C4-2B (cell line): Measurements from ENCODE around the gene PAM16.
A peak's percentile ranks its signal among the peaks of the same experiment; 100 is the strongest.

Source experiments
- H3K27ac ChIP-seq: fragments of 450-650 bp; 2 replicates; pipeline ENCODE4 v1.5.1; 2017
- ZFX ChIP-seq: fragments of 450-650 bp; IDR thresholded peaks from 2 replicates; pipeline ENCODE4 v1.6.1; 2017
- TF ChIP-seq, protein P1 (sequence below): fragments of 450-650 bp; conservative IDR thresholded peaks from 2 replicates; pipeline ENCODE4 v1.5.1; 2017; ENCODE audit warnings: mild to moderate bottlenecking

Gene PAM16

DNA sequence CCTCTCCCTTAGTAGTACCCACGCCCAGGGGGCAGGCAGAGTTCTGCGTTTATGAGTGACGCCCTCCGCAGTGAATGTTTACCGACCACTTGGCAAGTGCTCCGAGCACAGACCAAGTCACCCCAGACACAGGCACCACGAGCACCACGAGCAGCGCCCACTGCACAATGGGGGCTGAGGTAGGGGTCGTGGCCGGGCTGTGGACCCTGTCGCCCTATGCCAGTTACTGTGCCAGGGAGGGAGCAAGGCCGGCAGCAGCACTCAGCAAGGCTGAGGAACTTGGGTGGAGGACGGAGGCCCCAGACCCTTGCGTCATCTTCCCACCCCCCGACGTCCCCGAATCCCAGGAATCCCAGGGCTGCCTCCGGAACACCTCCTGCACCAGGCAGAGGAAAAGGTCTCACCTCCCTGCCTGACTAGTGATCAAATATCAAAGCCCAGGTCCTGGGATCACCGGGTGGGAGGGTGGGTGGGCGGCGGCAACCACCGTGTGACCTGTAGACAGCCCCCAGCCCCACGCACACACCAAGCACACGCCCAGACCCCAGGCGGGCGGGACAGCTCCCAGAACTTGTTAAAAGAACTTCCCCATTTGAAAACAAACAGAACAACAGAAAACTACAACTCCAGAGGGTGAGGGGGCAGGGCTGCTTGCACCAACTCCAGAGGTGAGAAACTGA, 25.9 kb upstream of the PAM16 start:
- peak overlapping the region; percentile 85 for H3K27ac ChIP-seq
- no peak for TF ChIP-seq ZFX

DNA sequence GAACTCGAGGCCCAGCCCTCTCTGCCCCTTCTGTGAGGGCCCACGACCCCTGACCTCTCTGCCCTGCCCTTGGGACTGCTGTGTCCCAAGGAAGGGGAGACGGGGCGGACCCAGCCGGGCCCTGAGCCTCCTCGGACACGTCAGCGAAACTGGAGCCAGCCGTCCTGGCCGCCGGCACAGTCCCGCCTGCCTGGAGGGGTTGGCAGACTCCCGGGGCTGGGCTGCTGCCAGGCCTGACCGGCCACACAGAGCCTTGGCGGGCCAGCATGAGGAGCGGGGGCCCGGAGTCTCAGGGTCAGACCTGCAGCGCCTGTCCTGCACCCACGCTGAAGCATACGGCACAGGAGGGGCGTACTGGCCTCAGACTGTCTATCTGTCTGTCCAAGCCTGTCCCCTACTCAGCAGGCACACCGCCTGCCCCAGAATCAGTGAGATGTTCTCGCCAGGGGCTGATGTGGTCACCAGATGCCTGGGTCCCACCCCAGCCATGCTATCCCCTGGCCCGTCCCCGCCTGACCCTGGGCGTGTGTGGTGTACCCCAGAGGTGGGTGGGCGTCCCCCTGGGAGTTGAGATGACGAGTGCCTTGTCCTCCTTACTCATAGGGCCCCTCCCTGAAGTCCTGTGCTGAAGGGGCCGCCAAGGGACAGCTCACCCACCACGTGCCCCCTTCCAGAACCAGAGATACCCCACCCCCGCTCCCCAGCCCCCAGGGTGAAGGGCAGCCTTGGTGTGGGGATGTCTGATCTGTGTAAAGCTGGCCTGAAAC, 25.2 kb upstream of the PAM16 start:
- peak overlapping the region; percentile 85 for H3K27ac ChIP-seq
- TF ChIP-seq, protein P1, sequence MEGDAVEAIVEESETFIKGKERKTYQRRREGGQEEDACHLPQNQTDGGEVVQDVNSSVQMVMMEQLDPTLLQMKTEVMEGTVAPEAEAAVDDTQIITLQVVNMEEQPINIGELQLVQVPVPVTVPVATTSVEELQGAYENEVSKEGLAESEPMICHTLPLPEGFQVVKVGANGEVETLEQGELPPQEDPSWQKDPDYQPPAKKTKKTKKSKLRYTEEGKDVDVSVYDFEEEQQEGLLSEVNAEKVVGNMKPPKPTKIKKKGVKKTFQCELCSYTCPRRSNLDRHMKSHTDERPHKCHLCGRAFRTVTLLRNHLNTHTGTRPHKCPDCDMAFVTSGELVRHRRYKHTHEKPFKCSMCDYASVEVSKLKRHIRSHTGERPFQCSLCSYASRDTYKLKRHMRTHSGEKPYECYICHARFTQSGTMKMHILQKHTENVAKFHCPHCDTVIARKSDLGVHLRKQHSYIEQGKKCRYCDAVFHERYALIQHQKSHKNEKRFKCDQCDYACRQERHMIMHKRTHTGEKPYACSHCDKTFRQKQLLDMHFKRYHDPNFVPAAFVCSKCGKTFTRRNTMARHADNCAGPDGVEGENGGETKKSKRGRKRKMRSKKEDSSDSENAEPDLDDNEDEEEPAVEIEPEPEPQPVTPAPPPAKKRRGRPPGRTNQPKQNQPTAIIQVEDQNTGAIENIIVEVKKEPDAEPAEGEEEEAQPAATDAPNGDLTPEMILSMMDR = no peak
- no peak for TF ChIP-seq ZFX

DNA sequence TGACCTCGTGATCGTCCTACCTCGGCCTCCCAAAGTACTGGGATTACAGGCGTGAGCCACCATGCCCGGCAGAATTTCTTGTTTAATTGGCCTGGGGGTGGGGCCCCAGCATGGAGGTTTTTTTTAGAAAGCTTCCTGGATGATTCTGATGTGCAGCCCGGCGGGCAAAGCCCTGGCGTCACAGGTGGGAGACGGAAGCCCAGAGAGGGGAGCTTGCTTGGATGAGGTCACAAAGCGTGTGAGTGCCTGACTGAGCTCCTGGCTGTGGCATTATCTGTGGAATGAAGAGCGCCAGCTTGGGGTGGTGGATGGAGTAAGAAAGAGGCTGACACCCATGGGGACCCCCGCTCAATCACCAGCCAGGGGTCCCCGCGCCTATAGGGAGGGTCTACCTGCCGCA, 24.6 kb upstream of the PAM16 start:
- TF ChIP-seq, protein P1 = no peak
- TF ChIP-seq ZFX = no peak
- H3K27ac ChIP-seq = peak overlapping the region; percentile 85

DNA sequence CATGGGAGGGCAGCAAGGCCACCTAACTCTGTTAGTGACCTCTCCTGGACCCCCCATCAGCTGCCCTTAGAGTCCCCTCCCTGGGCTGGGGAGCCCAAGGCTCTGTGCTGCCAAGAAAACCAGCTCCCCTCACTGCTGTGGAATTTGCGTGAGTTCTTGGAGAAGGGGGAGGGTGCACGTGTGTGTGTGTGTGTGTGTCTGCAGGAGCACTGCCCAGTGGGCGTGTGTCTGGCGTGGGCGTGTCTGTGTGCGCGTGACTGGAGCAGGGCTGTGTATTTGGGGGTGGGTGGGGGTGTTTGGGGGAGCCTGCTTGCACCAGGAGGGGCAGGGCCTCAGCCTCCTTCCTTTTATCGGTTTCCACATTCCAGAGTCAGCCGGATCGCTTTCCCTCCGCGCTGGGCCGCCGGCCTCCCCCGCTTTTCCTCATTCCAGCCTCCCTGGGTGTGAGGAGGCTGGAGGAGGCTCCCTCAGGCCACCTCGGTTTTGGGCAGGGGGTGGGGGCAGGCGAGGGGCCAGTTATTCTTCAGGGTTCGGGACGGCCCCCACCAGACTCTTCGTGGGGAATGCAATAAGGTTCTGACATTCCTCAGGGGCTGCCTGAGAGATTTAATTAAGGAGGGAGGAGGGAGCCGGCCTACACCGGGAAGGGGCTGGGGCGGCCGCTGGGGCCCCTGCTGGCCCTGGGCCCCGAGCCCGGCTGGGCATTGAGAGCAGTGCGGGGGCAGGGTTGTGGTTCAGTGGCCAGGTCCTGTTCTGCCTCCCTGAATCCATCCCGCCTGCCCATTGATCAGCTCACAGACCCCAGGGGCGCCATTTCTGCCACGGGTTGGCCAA, 23.0 kb upstream of the PAM16 start:
- no peak for TF ChIP-seq ZFX
- TF ChIP-seq, protein P1 = no peak
- peak overlapping the region; percentile 85 for H3K27ac ChIP-seq

DNA sequence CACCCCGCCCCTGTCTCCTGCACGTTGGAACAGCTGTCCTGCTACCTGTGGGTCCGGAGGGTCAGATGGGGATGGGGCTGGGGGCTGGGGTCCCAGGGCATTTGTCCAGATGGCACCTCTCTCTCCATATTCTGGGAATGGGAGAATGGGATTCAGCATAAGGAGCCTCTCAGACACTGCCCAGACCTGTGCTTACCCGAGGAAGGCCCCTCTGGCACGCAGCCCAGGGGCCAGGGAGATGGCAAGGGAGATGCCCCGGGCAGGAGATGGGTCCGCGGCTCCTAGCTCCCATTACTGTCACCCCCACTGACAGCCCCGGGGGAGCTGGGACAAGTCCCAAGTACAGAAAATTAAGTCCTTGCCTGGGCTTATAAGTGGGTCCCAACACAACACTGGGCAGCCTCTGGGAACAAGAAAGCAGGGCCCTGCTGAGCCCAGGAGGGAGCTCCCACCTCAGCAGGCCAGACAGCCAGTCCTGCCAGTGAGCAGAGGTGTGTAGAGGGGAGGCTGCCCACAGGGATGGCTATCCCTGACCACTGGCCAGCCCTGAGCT, 22.3 kb upstream of the PAM16 start:
- TF ChIP-seq, protein P1 = no peak
- no peak for TF ChIP-seq ZFX
- H3K27ac ChIP-seq = peak overlapping the region; percentile 85

DNA sequence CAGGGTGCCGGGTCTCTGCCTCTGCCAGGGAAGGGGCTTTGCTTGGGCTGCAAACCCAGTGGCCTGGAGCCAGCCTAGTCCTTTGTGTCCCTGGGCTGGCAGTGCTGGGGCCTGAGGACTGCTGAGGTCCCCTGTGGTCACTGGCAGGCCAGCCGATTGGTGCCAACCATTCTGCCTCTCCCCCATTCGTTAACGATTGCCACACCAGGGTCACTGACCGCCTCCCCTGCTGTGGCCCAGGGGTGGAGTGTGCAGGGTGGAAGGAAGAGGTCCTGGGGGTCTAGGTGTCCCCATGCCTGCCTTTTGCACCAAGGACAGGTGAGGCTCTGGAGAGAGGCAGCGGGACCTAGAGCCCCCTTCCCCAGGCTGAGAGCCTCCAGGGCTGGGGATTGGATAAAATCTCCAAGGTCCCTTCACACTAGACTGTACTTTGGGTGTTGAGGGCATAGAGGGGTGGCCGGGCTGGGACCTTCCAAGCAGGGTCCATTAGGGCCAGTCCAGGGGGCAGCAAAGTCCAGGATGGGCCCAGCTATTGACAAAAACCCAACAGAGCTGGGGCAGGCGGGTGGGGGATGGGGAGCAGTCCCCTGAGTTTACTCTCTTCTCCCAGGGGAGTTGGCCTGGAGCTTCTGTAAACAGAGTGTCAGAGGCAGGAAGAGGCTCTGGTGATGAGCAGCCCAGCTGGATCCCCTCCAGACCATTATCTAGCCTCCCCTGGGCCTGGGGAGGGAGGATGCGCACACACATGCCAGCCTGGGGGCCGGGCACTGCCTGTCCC, 21.6 kb upstream of the PAM16 start:
- peak overlapping the region; percentile 85 for H3K27ac ChIP-seq

More for the DNA sequence above, 21.6 kb upstream of the PAM16 start:
- TF ChIP-seq, protein P1 = no peak
- no peak for TF ChIP-seq ZFX
